ENCODE measurements around the gene LRCH4. TPM values are rescaled to one million over a fixed set of nuclear protein-coding genes. Genes with fewer than 3 reads are reported as not detected.

The LRCH4 gene
- total RNA-seq, 5 donors from 2014 or later (not counting 1 experiment from before 2014, with no cell fraction given): 328 to 377 (median 362) TPM

DNA sequence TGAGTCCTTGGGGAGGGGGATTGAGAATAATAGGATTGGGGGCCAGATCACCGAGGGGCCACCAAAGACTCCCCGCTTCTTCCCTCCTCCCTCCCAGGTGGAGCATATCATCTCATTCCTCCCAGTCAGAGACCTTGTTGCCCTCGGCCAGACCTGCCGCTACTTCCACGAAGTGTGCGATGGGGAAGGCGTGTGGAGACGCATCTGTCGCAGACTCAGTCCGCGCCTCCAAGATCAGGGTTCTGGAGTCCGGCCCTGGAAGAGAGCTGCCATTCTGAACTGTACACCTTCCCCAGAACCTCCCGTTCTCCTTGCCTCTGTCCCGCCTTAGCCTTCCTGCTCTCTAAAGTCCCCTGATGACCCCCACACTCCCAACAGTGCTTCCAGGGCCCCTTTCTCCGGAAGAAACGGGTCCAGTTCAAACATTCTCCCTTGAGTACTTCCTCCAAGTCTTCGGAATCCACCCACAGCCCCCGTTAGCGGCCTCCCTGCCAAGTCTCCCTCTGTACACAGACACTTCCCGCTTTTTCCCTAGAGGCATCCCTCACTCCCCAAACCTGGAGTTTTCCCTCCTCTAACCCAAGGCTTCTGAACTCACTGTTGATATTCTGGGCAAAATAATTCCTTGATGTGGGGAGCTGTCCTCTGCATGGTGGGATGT is 4.3 kb upstream of the LRCH4 start:
- Mint-ChIP-seq H3K4me1 (peaks cover 4 to 12% (median 11%) of the 10 kb centered on the region in 3 donors), H3K36me3 (no peaks in the 10 kb centered on the region), H3K9me3 (no peaks in the 10 kb centered on the region), H3K4me3 (no peak overlapping the region), H3K27me3 (peaks cover 0 to 5% of the 10 kb centered on the region in 2 donors), H3K27ac (peak overlapping the region in 1 of 2 donors; percentile 1)
- Histone ChIP-seq H3K27ac (ENCODE audit: low read length) (no peak overlapping the region), H3K36me3 (ENCODE audit: control insufficient read depth in 2 of 2, extremely low read depth in 1 of 2, insufficient read depth in 1 of 2, low read length in 1 of 2) (no peaks in the 10 kb centered on the region), H3K27me3 (replicated peaks in 1 of 2; ENCODE audit: control insufficient read depth in 2 of 2, extremely low read depth in 1 of 2, insufficient read depth in 2 of 2, low read length in 1 of 2) (peaks cover 0 to 27% of the 10 kb centered on the region in 2 experiments), H3K4me3 (ENCODE audit: control insufficient read depth in 1 of 2, extremely low read depth in 1 of 2, low read length in 1 of 2) (no peak overlapping the region), H3K9me3 (no peaks in the 10 kb centered on the region), H3K4me1 (ENCODE audit: control insufficient read depth in 1 of 2, extremely low read depth in 1 of 2, insufficient read depth in 2 of 2, low read length in 2 of 2) (peaks cover 0 to 13% of the 10 kb centered on the region in 2 experiments)
- POLR2A ChIA-PET: no interaction called here
- CTCF ChIA-PET: interaction anchor here (0.6 to 1.3 kb wide), 3 partner anchors 22 to 119 kb away, joined by 3 to 4 read pairs (median 3); partner anchors contain the start of gene MOSPD3 (in 1 of the 2)
- WGBS (ENCODE audit: insufficient coverage): 66% methylated on average over 19 of the region's 20 CpGs
- DNase-seq (no peak), ATAC-seq (replicated peaks in 1 of 4) (no peak)

DNA sequence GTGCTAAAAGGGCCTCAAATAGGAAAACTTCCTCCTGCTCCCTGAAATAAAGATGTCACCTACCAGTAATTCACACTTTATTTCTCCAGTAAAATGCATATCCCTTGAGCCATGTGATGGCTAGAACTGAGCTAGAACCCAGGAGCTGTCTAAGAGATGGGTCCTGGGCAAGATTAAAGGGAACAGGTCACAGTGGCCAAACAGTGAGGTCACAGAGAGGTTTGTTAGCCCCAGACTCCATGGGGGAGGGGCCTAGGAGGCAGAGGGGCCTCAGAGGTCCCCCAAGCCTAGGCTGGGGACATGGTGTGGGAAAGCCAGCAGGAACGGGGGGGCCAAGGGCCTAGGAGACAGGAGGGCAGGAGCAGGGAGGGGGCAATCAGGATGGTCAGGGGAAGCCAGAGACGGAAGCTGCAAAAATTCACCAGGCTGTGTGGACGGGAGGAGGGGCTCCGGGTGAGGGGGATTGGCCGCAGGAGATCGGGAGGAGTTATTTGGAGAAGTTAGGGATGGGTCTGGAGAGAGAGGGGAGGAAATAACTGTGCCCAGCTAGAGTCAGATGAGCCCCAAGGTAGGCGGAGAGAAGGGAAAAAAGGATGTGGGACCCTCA is 3.5 kb upstream of the LRCH4 start:
- Histone ChIP-seq H3K27ac (ENCODE audit: low read length) (no peak overlapping the region), H3K4me3 (ENCODE audit: control insufficient read depth in 1 of 2, extremely low read depth in 1 of 2, low read length in 1 of 2) (no peak overlapping the region), H3K27me3 (replicated peaks in 1 of 2; ENCODE audit: control insufficient read depth in 2 of 2, extremely low read depth in 1 of 2, insufficient read depth in 2 of 2, low read length in 1 of 2) (peaks cover 0 to 23% of the 10 kb centered on the region in 2 experiments), H3K4me1 (ENCODE audit: control insufficient read depth in 1 of 2, extremely low read depth in 1 of 2, insufficient read depth in 2 of 2, low read length in 2 of 2) (peaks cover under 1 to 20% of the 10 kb centered on the region in 2 experiments), H3K9me3 (no peaks in the 10 kb centered on the region), H3K36me3 (ENCODE audit: control insufficient read depth in 2 of 2, extremely low read depth in 1 of 2, insufficient read depth in 1 of 2, low read length in 1 of 2) (no peaks in the 10 kb centered on the region)
- ATAC-seq (replicated peaks in 1 of 4): no peak
- Mint-ChIP-seq H3K4me1 (peaks cover 11 to 16% (median 12%) of the 10 kb centered on the region in 3 donors), H3K36me3 (no peaks in the 10 kb centered on the region), H3K27me3 (peaks cover 0 to 5% of the 10 kb centered on the region in 2 donors), H3K9me3 (no peaks in the 10 kb centered on the region), H3K4me3 (no peak overlapping the region), H3K27ac (no peak overlapping the region)
- CTCF ChIA-PET: interaction anchor here (0.6 to 1.4 kb wide), 7 partner anchors 16 to 286 kb away, joined by 3 to 6 read pairs (median 3); partner anchors contain the start of gene MOSPD3 (in 2 of the 2)
- POLR2A ChIA-PET: no interaction called here
- DNase-seq: no peak
- WGBS (ENCODE audit: insufficient coverage): 73% methylated on average over 7 of the region's 7 CpGs

DNA sequence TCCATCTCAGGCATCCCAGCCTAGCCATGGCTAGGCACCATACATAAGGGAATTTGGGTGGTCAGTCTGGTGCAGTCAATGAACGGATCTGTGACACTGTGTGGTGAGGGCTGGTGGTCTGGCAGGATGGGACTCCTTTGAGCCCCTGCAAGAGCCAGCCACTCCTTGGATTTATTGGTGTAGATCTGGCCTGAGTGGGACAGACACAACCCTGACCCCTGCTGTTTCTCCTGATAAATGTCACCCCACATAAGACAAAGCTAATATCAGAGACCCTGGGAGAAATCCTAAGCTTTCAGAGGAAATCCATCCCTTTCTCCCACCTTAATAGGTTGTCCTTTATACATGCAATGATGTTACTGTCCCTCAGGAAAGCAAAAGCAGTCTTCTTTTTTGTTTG is 2.5 kb upstream of the LRCH4 start:
- WGBS (ENCODE audit: insufficient coverage): no CpG with 5 or more reads among the region's 1 CpG
- H3K27ac Mint-ChIP-seq: peak overlapping the region; percentile 34 to 77

DNA sequence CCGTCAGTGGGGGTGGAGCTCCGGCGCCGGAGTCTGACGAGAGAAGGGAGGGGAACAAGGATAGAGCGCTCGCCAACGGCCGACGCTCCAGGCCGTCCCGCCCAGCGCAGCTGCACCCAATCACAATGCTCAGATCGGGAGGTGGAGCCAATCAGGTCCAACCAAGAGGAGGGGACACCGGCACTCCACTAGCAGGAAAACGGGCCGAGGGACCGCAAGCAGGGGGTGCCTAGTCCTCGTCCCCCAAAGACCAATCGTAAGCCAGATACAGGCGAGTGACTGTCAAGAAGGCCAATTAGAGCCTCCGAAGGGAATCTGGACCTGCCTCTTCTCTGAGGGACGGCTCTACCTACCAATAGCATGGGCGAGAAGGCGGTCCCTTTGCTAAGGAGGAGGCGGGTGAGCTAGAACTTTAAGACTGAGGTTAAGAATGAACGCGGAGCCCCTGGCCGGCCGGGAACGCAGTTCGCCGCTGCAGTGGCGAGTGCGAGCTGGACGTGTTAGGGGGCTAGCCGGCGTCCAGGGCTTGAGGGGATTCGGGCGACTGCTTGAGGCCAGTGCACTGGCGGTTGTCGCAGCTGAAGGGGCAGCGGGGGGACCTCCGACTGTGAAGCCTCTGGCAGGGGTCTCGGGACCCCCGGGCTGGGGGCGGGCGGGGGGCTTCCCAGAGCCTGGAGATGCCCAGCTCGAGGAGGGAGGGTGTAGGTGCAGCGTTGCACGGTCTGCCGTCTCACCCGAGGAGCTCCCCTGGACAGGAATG is 517 bp upstream of the LRCH4 start, which contains the start of gene FBXO24:
FBXO24 (plus strand) TSS at position 63 of the 760 bp plus-strand sequence; CDS start at position 361, 298 bp downstream.
- Mint-ChIP-seq H3K9me3 (no peaks in the 10 kb centered on the region), H3K4me3 (peak within 1 kb of the TSS in 2 of 3 donors; percentile 96 to 97), H3K27ac (peak within 1 kb of the TSS; percentile 95 to 97), H3K27me3 (peaks cover 0 to 2% of the 10 kb centered on the region in 2 donors), H3K36me3 (no peaks in the 10 kb centered on the region), H3K4me1 (peaks cover 18 to 35% (median 32%) of the 10 kb centered on the region in 3 donors)
- Histone ChIP-seq H3K4me1 (ENCODE audit: control insufficient read depth in 1 of 2, extremely low read depth in 1 of 2, insufficient read depth in 2 of 2, low read length in 2 of 2) (peaks cover 18 to 49% of the 10 kb centered on the region in 2 experiments), H3K4me3 (ENCODE audit: control insufficient read depth in 1 of 2, extremely low read depth in 1 of 2, low read length in 1 of 2) (peak within 1 kb of the TSS; percentile 73 to 94), H3K36me3 (ENCODE audit: control insufficient read depth in 2 of 2, extremely low read depth in 1 of 2, insufficient read depth in 1 of 2, low read length in 1 of 2) (peaks cover 7 to 11% of the 10 kb centered on the region in 2 donors), H3K9me3 (no peaks in the 10 kb centered on the region), H3K27ac (ENCODE audit: low read length) (peak within 1 kb of the TSS; percentile 90), H3K27me3 (replicated peaks in 1 of 2; ENCODE audit: control insufficient read depth in 2 of 2, extremely low read depth in 1 of 2, insufficient read depth in 2 of 2, low read length in 1 of 2) (peaks cover 0 to 15% of the 10 kb centered on the region in 2 experiments)
- WGBS (ENCODE audit: insufficient coverage): under 1% methylated on average over 50 of the region's 53 CpGs
- ATAC-seq (replicated peaks in 1 of 4): peak; percentile 79 to 85 (median 81)
- DNase-seq: peak; percentile 98 to 100 (median 99)
- CTCF ChIA-PET: interaction anchor here in 1 of 2 donors (0.5 to 2.7 kb wide), 15 partner anchors 11 to 119 kb away, joined by 3 to 21 read pairs (median 3); partner anchors contain the start of genes MOSPD3, PCOLCE and POP7
- POLR2A ChIA-PET: interaction anchor here (1.0 to 1.1 kb wide), 2 partner anchors 26 to 36 kb away, joined by 6 to 9 read pairs; partner anchors contain the start of gene MOSPD3 (in 1 of the 2)

More for the DNA sequence above, 2.5 kb upstream of the LRCH4 start:
- peaks cover 17 to 21% (median 18%) of the 10 kb centered on the region in 3 donors for H3K4me1 Mint-ChIP-seq
- CTCF ChIA-PET: interaction anchor here (0.6 to 1.4 kb wide), 9 partner anchors 15 to 152 kb away, joined by 3 to 6 read pairs (median 3); partner anchors contain the start of gene MOSPD3 (in 1 of the 2)
- Histone ChIP-seq H3K27ac (ENCODE audit: low read length) (no peak overlapping the region), H3K4me3 (ENCODE audit: control insufficient read depth in 1 of 2, extremely low read depth in 1 of 2, low read length in 1 of 2) (no peak overlapping the region), H3K9me3 (no peaks in the 10 kb centered on the region), H3K4me1 (ENCODE audit: control insufficient read depth in 1 of 2, extremely low read depth in 1 of 2, insufficient read depth in 2 of 2, low read length in 2 of 2) (peaks cover 2 to 29% of the 10 kb centered on the region in 2 experiments), H3K27me3 (replicated peaks in 1 of 2; ENCODE audit: control insufficient read depth in 2 of 2, extremely low read depth in 1 of 2, insufficient read depth in 2 of 2, low read length in 1 of 2) (peaks cover 0 to 23% of the 10 kb centered on the region in 2 experiments), H3K36me3 (ENCODE audit: control insufficient read depth in 2 of 2, extremely low read depth in 1 of 2, insufficient read depth in 1 of 2, low read length in 1 of 2) (no peaks in the 10 kb centered on the region)
- POLR2A ChIA-PET: interaction anchor here in 1 of 2 donors (0.5 kb wide), 1 partner anchor 72 kb away, joined by 3 read pairs; no protein-coding TSS in a partner anchor
- ATAC-seq (replicated peaks in 1 of 4) (no peak), DNase-seq (peak in 1 of 35 experiments; percentile 45)
- H3K9me3 Mint-ChIP-seq: no peaks in the 10 kb centered on the region
- H3K27me3 Mint-ChIP-seq: peaks cover 0 to 5% of the 10 kb centered on the region in 2 donors
- H3K36me3 Mint-ChIP-seq: no peaks in the 10 kb centered on the region
- H3K4me3 Mint-ChIP-seq: peak overlapping the region in 2 of 3 donors; percentile 46 to 68

DNA sequence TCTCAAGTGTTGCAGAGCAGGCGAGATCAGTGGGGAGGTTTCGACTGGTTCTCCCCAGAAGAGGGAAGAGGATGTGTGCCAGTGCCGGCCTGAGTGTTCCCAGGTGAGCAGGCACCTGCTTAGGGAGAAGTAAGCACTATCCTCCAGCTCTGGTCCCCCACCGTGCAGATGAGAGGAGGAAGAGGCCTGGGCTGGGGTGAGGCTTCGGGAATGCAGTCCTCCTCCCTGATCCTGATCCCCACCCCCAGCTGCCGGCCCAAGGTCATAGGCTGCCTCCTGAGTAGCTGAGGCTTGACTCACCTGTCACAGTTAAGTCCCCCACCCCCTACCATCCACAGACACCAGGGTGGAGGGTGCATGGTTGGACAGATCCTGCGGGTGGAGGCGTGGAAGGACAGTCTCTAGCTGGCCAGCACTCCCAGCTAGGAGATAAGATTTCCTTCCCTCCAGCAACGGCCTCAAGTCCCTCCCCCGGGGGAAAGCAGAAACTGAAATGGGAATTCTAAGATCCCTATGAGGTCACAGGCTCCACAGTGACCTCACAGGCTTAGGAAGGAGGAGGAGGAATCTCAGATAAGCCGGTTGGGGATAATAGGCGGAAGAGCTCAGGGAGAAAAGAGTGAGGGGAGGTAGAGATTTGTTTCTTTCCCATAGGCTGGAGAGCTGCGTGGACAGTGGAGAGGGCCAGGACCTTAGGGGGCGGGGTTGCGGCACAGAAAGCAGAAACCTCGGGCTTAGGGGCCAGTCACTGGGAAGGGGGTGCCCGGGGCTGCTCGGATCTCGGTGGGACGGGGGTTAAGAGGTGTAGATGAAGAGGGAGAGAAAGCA is 1.0 kb downstream of the LRCH4 start:
- POLR2A ChIA-PET: interaction anchor here in 1 of 2 donors (0.5 to 0.6 kb wide), 3 partner anchors 26 to 1808 kb away, joined by 3 to 8 read pairs (median 6); partner anchors contain the start of gene TSC22D4
- Histone ChIP-seq H3K4me1 (ENCODE audit: control insufficient read depth in 1 of 2, extremely low read depth in 1 of 2, insufficient read depth in 2 of 2, low read length in 2 of 2) (peaks cover 27 to 60% of the 10 kb centered on the region in 2 experiments), H3K4me3 (ENCODE audit: control insufficient read depth in 1 of 2, extremely low read depth in 1 of 2, low read length in 1 of 2) (peak overlapping the region; percentile 64 to 94), H3K27ac (ENCODE audit: low read length) (peak overlapping the region; percentile 90), H3K9me3 (no peaks in the 10 kb centered on the region), H3K36me3 (ENCODE audit: control insufficient read depth in 2 of 2, extremely low read depth in 1 of 2, insufficient read depth in 1 of 2, low read length in 1 of 2) (peaks cover 17 to 26% of the 10 kb centered on the region in 2 donors), H3K27me3 (replicated peaks in 1 of 2; ENCODE audit: control insufficient read depth in 2 of 2, extremely low read depth in 1 of 2, insufficient read depth in 2 of 2, low read length in 1 of 2) (peaks cover 0 to 6% of the 10 kb centered on the region in 2 experiments)
- Mint-ChIP-seq H3K36me3 (peaks cover 3% of the 10 kb centered on the region), H3K27ac (peak overlapping the region in 1 of 2 donors; percentile 97), H3K4me1 (peaks cover 18 to 35% (median 32%) of the 10 kb centered on the region in 3 donors), H3K27me3 (peaks cover 0 to 2% of the 10 kb centered on the region in 2 donors), H3K4me3 (peak overlapping the region in 2 of 3 donors; percentile 96 to 97), H3K9me3 (no peaks in the 10 kb centered on the region)
- DNase-seq: peak in 1 of 35 experiments; percentile 25
- WGBS (ENCODE audit: insufficient coverage): 2% methylated on average over 12 of the region's 20 CpGs
- no peak for ATAC-seq (replicated peaks in 1 of 4)
- CTCF ChIA-PET: interaction anchor here (0.5 to 2.7 kb wide), 11 partner anchors 21 to 1182 kb away, joined by 3 to 21 read pairs (median 4); partner anchors contain the start of genes MOSPD3 (in 1 of the 2) and POP7 (in 1 of the 2)

Data from T-cell (primary cell).